Measurements from ENCODE around the gene LYAR.
"Not testable (repeated sequence)": the region's sequence is repeated elsewhere in the genome, so short reads cannot be mapped to it uniquely, and the experiment has no call there.

Gene LYAR

GRCh38 chr4:4270529-4270928 is 19.4 kb downstream of the LYAR start:
- in situ Hi-C loops (cut with MboI; ENCODE audit: low pct_unique_long_range_greater_than_20kb, low sequenced_read_pairs), result no loop called here
- DNase-seq, result no peak

GRCh38 chr4:4269856-4270255 is 20.1 kb downstream of the LYAR start:
- DNase-seq, result no peak
- in situ Hi-C loops (cut with MboI; ENCODE audit: low pct_unique_long_range_greater_than_20kb, low sequenced_read_pairs), result no loop called here

GRCh38 chr4:4269331-4269731 is 20.6 kb downstream of the LYAR start:
- no peak for DNase-seq
- in situ Hi-C loops (cut with MboI; ENCODE audit: low pct_unique_long_range_greater_than_20kb, low sequenced_read_pairs), result no loop called here

GRCh38 chr4:4268776-4269175 is 21.2 kb downstream of the LYAR start:
- no peak for DNase-seq
- in situ Hi-C loops (cut with MboI; ENCODE audit: low pct_unique_long_range_greater_than_20kb, low sequenced_read_pairs), result no loop called here

- DNase-seq, result no peak
- in situ Hi-C loops (cut with MboI; ENCODE audit: low pct_unique_long_range_greater_than_20kb, low sequenced_read_pairs), result no loop called here
Measured at GRCh38 chr4:4267981-4268380, 22.0 kb downstream of the LYAR start.

- in situ Hi-C loops (cut with MboI; ENCODE audit: low pct_unique_long_range_greater_than_20kb, low sequenced_read_pairs), result no loop called here
- DNase-seq, result peak; percentile 60
Measured at GRCh38 chr4:4260185-4260751, 29.7 kb downstream of the LYAR start.

GRCh38 chr4:4259484-4260100 is 30.4 kb downstream of the LYAR start:
- in situ Hi-C loops (cut with MboI; ENCODE audit: low pct_unique_long_range_greater_than_20kb, low sequenced_read_pairs), result no loop called here
- DNase-seq, result peak; percentile 14

GRCh38 chr4:4257705-4258104 is 32.2 kb downstream of the LYAR start:
- DNase-seq; in situ Hi-C loops (cut with MboI; ENCODE audit: low pct_unique_long_range_greater_than_20kb, low sequenced_read_pairs): not testable (repeated sequence)

GRCh38 chr4:4256799-4257198 is 33.2 kb downstream of the LYAR start:
- DNase-seq, result no peak
- in situ Hi-C loops (cut with MboI; ENCODE audit: low pct_unique_long_range_greater_than_20kb, low sequenced_read_pairs), result no loop called here

GRCh38 chr4:4254666-4255065 is 35.3 kb downstream of the LYAR start:
- no peak for DNase-seq
- in situ Hi-C loops (cut with MboI; ENCODE audit: low pct_unique_long_range_greater_than_20kb, low sequenced_read_pairs), result no loop called here

GRCh38 chr4:4254199-4254598 is 35.8 kb downstream of the LYAR start:
- in situ Hi-C loops (cut with MboI; ENCODE audit: low pct_unique_long_range_greater_than_20kb, low sequenced_read_pairs), result no loop called here
- no peak for DNase-seq

- in situ Hi-C loops (cut with MboI; ENCODE audit: low pct_unique_long_range_greater_than_20kb, low sequenced_read_pairs), result no loop called here
- no peak for DNase-seq
Measured at GRCh38 chr4:4249866-4250265, 40.1 kb downstream of the LYAR start.

- DNase-seq; in situ Hi-C loops (cut with MboI; ENCODE audit: low pct_unique_long_range_greater_than_20kb, low sequenced_read_pairs): not testable (repeated sequence)
Measured at GRCh38 chr4:4249342-4249741, 40.6 kb downstream of the LYAR start.

GRCh38 chr4:4248885-4249203 is 41.1 kb downstream of the LYAR start:
- no peak for DNase-seq
- in situ Hi-C loops (cut with MboI; ENCODE audit: low pct_unique_long_range_greater_than_20kb, low sequenced_read_pairs), result no loop called here

GRCh38 chr4:4248029-4248884 is 41.7 kb downstream of the LYAR start, which contains the start of gene TMEM128:
TSS of gene TMEM128 (minus strand) at chr4:4248223. CDS start at chr4:4248202, 21 bp downstream.
- in situ Hi-C loops (cut with MboI; ENCODE audit: low pct_unique_long_range_greater_than_20kb, low sequenced_read_pairs), result no loop called here
- peak; percentile 93 for DNase-seq

- in situ Hi-C loops (cut with MboI; ENCODE audit: low pct_unique_long_range_greater_than_20kb, low sequenced_read_pairs), result no loop called here
- no peak for DNase-seq
Measured at GRCh38 chr4:4247696-4248028, 42.3 kb downstream of the LYAR start.

- in situ Hi-C loops (cut with MboI; ENCODE audit: low pct_unique_long_range_greater_than_20kb, low sequenced_read_pairs), result no loop called here
- no peak for DNase-seq
Measured at GRCh38 chr4:4245172-4245571, 44.8 kb downstream of the LYAR start.

GRCh38 chr4:4239551-4239950 is 50.4 kb downstream of the LYAR start:
- in situ Hi-C loops (cut with MboI; ENCODE audit: low pct_unique_long_range_greater_than_20kb, low sequenced_read_pairs); DNase-seq: not testable (repeated sequence)

GRCh38 chr4:4233610-4234009 is 56.3 kb downstream of the LYAR start:
- in situ Hi-C loops (cut with MboI; ENCODE audit: low pct_unique_long_range_greater_than_20kb, low sequenced_read_pairs), result no loop called here
- no peak for DNase-seq

GRCh38 chr4:4228356-4228668 is 61.6 kb downstream of the LYAR start:
- DNase-seq, result no peak
- in situ Hi-C loops (cut with MboI; ENCODE audit: low pct_unique_long_range_greater_than_20kb, low sequenced_read_pairs), result no loop called here

All from KBM-7 (cell line).